ENCODE data around the gene COA3. TPM values are rescaled to one million over a fixed set of nuclear protein-coding genes. Genes with fewer than 3 reads are reported as not detected.
"Not testable (repeated sequence)": the region's sequence is repeated elsewhere in the genome, so short reads cannot be mapped to it uniquely, and the experiment has no call there.

The COA3 gene
- total and polyA plus RNA-seq, 4 donors = 55.7 to 142 (median 76.7) TPM

DNA sequence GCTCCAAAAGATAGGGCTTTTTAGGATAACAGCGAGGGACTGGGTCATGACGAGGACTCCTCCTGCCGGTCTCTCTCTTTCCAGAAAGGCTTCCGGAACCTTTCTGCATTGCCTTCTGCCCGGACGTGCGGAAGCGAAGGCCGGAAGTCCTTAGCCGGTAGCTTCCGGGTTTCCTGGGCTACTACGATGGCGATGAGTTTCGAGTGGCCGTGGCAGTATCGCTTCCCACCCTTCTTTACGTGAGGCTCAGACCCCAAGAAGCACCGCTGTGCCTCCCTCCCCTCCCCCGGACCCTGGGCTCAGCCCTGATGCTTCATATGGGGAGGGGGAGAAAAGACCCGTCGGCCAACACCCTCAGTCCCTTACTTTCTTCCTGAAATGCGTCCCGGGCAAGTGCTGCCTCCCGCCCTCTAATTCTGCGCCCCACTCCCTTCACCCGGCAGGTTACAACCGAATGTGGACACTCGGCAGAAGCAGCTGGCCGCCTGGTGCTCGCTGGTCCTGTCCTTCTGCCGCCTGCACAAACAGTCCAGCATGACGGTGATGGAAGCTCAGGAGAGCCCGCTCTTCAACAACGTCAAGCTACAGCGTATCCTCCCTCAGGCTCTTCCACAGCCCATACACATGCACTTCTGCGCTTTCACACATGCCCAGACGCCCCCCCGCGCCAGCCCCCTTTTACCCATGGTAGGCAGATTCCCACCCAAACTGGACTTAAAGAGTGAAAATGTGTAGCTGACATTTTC, 25.0 kb downstream of the COA3 start, which contains the start of gene VPS25:
Gene VPS25 (plus strand): TSS at position 160 of the 746 bp plus-strand sequence. CDS start 27 bp downstream, at position 187.
- Histone ChIP-seq H3K27me3 (ENCODE audit: control insufficient read depth in 3 of 3, insufficient read depth in 3 of 3, low read length in 2 of 3) (no peaks in the 10 kb centered on the region), H3K4me3 (peak within 1 kb of the TSS; percentile 93), H3K27ac (ENCODE audit: low read depth in 1 of 2, low read length in 1 of 2) (peak within 1 kb of the TSS; percentile 80 to 89), H3K9me3 (ENCODE audit: control insufficient read depth in 4 of 4, insufficient read depth in 3 of 4, low read length in 3 of 4) (no peaks in the 10 kb centered on the region), H3K4me1 (ENCODE audit: control insufficient read depth in 5 of 5, insufficient read depth in 5 of 5, low read length in 5 of 5) (peaks cover 0 to 13% (median 4%) of the 10 kb centered on the region in 5 donors), H3K9ac (ENCODE audit: insufficient read depth in 1 of 2, low read length in 2 of 2) (peak within 1 kb of the TSS; percentile 59 to 84), H3K36me3 (ENCODE audit: control insufficient read depth in 4 of 4, insufficient read depth in 4 of 4, low read length in 4 of 4) (peaks cover 0 to 14% (median 10%) of the 10 kb centered on the region in 4 donors)
- ATAC-seq (ENCODE audit: insufficient read depth, low FRiP score) = peak; percentile 94
- 2% methylated on average over 39 of the region's 39 CpGs for WGBS, 2 donors
- TF ChIP-seq, protein P1, sequence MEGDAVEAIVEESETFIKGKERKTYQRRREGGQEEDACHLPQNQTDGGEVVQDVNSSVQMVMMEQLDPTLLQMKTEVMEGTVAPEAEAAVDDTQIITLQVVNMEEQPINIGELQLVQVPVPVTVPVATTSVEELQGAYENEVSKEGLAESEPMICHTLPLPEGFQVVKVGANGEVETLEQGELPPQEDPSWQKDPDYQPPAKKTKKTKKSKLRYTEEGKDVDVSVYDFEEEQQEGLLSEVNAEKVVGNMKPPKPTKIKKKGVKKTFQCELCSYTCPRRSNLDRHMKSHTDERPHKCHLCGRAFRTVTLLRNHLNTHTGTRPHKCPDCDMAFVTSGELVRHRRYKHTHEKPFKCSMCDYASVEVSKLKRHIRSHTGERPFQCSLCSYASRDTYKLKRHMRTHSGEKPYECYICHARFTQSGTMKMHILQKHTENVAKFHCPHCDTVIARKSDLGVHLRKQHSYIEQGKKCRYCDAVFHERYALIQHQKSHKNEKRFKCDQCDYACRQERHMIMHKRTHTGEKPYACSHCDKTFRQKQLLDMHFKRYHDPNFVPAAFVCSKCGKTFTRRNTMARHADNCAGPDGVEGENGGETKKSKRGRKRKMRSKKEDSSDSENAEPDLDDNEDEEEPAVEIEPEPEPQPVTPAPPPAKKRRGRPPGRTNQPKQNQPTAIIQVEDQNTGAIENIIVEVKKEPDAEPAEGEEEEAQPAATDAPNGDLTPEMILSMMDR (IDR thresholded peaks at IDR 0.05; ENCODE audit: control extremely low read depth, extremely low read depth) = no peak
- peak; percentile 82 to 93 (median 87) for DNase-seq

DNA sequence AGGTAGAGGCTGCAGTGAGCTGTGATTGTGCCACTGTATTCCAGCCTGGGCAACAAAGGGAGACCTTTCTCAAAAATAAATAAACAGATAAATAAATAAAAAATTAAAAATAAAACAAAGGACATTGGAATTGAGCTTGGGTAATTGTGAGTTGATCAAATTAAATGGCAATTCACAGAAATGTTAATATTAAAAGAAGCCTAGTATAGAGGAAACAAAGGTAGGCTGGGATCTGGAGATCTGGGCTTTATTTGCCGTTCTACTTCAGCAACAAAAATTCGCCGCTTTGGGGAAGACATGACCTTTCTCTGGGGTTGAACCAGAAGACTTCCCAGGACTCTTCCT, 25.6 kb downstream of the COA3 start:
- Histone ChIP-seq H3K9me3 (ENCODE audit: control insufficient read depth in 4 of 4, insufficient read depth in 3 of 4, low read length in 3 of 4) (no peaks in the 10 kb centered on the region), H3K9ac (ENCODE audit: insufficient read depth in 1 of 2, low read length in 2 of 2) (peak overlapping the region; percentile 59 to 84), H3K4me3 (peak overlapping the region; percentile 93), H3K36me3 (ENCODE audit: control insufficient read depth in 4 of 4, insufficient read depth in 4 of 4, low read length in 4 of 4) (peaks cover 0 to 13% (median 7%) of the 10 kb centered on the region in 4 donors), H3K4me1 (ENCODE audit: control insufficient read depth in 5 of 5, insufficient read depth in 5 of 5, low read length in 5 of 5) (peaks cover 0 to 13% (median 4%) of the 10 kb centered on the region in 5 donors), H3K27ac (ENCODE audit: low read depth in 1 of 2, low read length in 1 of 2) (peak overlapping the region; percentile 29 to 89), H3K27me3 (ENCODE audit: control insufficient read depth in 3 of 3, insufficient read depth in 3 of 3, low read length in 2 of 3) (no peaks in the 10 kb centered on the region)
- TF ChIP-seq, protein P1 (IDR thresholded peaks at IDR 0.05; ENCODE audit: control extremely low read depth, extremely low read depth) = no peak
- no peak for ATAC-seq (ENCODE audit: insufficient read depth, low FRiP score)
- WGBS, 2 donors = 0 to 2% methylated on average over 3 of the region's 3 CpGs
- DNase-seq = no peak

DNA sequence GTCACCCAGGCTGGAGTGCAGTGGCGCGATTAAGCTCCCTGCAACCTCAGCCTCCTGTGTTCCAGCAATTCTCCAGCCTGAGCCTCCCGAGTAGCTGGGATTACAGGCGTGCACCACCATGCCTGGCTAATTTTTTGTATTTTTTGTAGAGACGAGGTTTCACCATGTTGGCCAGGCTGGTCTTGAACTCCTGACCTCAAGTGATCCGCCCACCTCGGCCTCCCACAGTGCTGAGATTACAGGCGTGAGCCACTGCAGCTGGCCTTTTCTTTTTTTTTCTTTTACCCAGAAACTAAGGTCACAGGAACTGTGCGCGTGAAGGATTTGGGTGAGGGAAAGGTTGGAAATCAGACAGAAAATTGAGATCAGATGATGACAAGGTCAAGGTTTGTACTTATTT, 28.5 kb downstream of the COA3 start:
- not testable (repeated sequence) for ATAC-seq (ENCODE audit: insufficient read depth, low FRiP score); DNase-seq
- WGBS, 2 donors = 86 to 89% methylated on average over 10 of the region's 10 CpGs

DNA sequence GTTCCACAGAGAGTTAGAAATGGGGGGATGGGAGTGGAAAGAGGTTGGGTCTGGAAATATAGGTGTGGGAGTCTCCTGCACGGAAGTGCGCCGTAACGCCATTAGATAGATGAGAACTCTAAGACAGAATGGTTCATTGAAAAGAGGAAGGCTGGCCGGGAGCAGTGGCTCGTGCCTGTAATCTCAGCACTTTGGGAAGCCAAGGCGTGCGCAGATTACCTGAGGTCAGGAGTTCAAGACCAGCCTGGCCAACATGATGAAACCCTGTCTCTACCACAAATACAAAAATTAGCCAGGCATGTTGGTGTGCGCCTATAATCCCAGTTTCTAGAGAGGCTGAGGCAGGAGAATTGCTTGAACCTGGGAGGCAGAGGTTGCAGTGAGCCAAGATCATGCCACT, 30.5 kb downstream of the COA3 start:
- not testable (repeated sequence) for H3K9ac ChIP-seq (ENCODE audit: insufficient read depth in 1 of 2, low read length in 2 of 2); H3K4me1 ChIP-seq (ENCODE audit: control insufficient read depth in 5 of 5, insufficient read depth in 5 of 5, low read length in 5 of 5); ATAC-seq (ENCODE audit: insufficient read depth, low FRiP score); DNase-seq; H3K9me3 ChIP-seq (ENCODE audit: control insufficient read depth in 4 of 4, insufficient read depth in 3 of 4, low read length in 3 of 4); H3K4me3 ChIP-seq; H3K36me3 ChIP-seq (ENCODE audit: control insufficient read depth in 4 of 4, insufficient read depth in 4 of 4, low read length in 4 of 4); H3K27ac ChIP-seq (ENCODE audit: low read depth in 1 of 2, low read length in 1 of 2); H3K27me3 ChIP-seq (ENCODE audit: control insufficient read depth in 3 of 3, insufficient read depth in 3 of 3, low read length in 2 of 3)
- WGBS, 2 donors = 72 to 78% methylated on average over 9 of the region's 9 CpGs

More for the DNA sequence above, 28.5 kb downstream of the COA3 start:
- H3K4me1 ChIP-seq (ENCODE audit: control insufficient read depth in 5 of 5, insufficient read depth in 5 of 5, low read length in 5 of 5) = peaks cover 0 to 13% (median 4%) of the 10 kb centered on the region in 5 donors
- not testable (repeated sequence) for H3K27me3 ChIP-seq (ENCODE audit: control insufficient read depth in 3 of 3, insufficient read depth in 3 of 3, low read length in 2 of 3); H3K4me3 ChIP-seq; H3K27ac ChIP-seq (ENCODE audit: low read depth in 1 of 2, low read length in 1 of 2); H3K9ac ChIP-seq (ENCODE audit: insufficient read depth in 1 of 2, low read length in 2 of 2); H3K9me3 ChIP-seq (ENCODE audit: control insufficient read depth in 4 of 4, insufficient read depth in 3 of 4, low read length in 3 of 4); H3K36me3 ChIP-seq (ENCODE audit: control insufficient read depth in 4 of 4, insufficient read depth in 4 of 4, low read length in 4 of 4)
